Suprapubic skin (tissue), 4 donors: ENCODE measurements around the gene NDUFAF5. TPM values are rescaled to one million over a fixed set of nuclear protein-coding genes. Genes with fewer than 3 reads are reported as not detected.

Experiments used
- DNase-seq, 2 donors: peaks; one replicate each; pipeline ENCODE4 v3.0.0-alpha.2; 2019; ENCODE audit warnings: low spot score in 2 of 2
- H3K27ac ChIP-seq: fragments of 200-600 bp; sonication (generic); one replicate; pipeline ENCODE4 v1.5.1; 2019
- H3K27me3 ChIP-seq: fragments of 200-600 bp; sonication (generic); one replicate; pipeline ENCODE4 v1.5.1; 2019
- H3K36me3 ChIP-seq: fragments of 200-600 bp; sonication (generic); one replicate; pipeline ENCODE4 v1.5.1; 2019
- H3K4me1 ChIP-seq: fragments of 200-600 bp; sonication (generic); one replicate; pipeline ENCODE4 v1.5.1; 2019
- H3K4me3 ChIP-seq: fragments of 200-600 bp; sonication (generic); one replicate; pipeline ENCODE4 v1.5.1; 2019; ENCODE audit warnings: mild to moderate bottlenecking
- H3K9me3 ChIP-seq: fragments of 200-600 bp; sonication (generic); one replicate; pipeline ENCODE4 v1.5.1; 2019
- CTCF ChIP-seq, 2 donors: fragments of 200-600 bp in 1 of 2; fragments of 450-650 bp in 1 of 2; sonication (generic) in 1 of 2; IDR thresholded peaks; one replicate each; pipeline ENCODE4 v1.5.1; 2016 to 2019; ENCODE audit warnings: antibody characterized with exemption in 2 of 2, mild to moderate bottlenecking in 1 of 2, moderate library complexity in 1 of 2
- EP300 ChIP-seq: sonication (generic); formaldehyde crosslinking; IDR thresholded peaks from one replicate; pipeline ENCODE4 v1.6.1; 2017; ENCODE audit warnings: antibody characterized with exemption
- POLR2A ChIP-seq, 2 donors: fragments of 450-650 bp; IDR thresholded peaks; one replicate each; pipeline ENCODE4 v1.6.1; 2017; ENCODE audit warnings: antibody characterized with exemption in 2 of 2, mild to moderate bottlenecking in 2 of 2, moderate library complexity in 2 of 2
- POLR2AphosphoS5 ChIP-seq, 3 donors: sonication (generic); formaldehyde crosslinking; IDR thresholded peaks; one replicate each; pipeline ENCODE4 v1.6.1; 2017; ENCODE audit warnings: antibody characterized with exemption in 3 of 3
- WGBS: methylation state at CpG from one replicate; pipeline ENCODE4 v1.1.5; 2018; 5-methylcytosine and 5-hydroxymethylcytosine counted together
- total RNA-seq, 4 donors: library from RNA; depleted of rRNA; stranded (reverse); fragments of >200 nt; gene quantifications; one replicate each; pipeline ENCODE4 v1.1.0, GENCODE V29; 2016

The NDUFAF5 gene
- total RNA-seq, 4 donors from 2014 or later: 5.3 to 47.9 (median 20.1) TPM

- no peaks in the 10 kb centered on the region for H3K27me3 ChIP-seq
- peaks cover 12% of the 10 kb centered on the region for H3K4me1 ChIP-seq
- TF ChIP-seq POLR2AphosphoS5 (IDR thresholded peaks at IDR 0.05): no peak
- TF ChIP-seq CTCF (IDR thresholded peaks at IDR 0.05): no peak
- TF ChIP-seq POLR2A (IDR thresholded peaks at IDR 0.05): no peak
- no peak for TF ChIP-seq EP300
- H3K27ac ChIP-seq: no peak overlapping the region
- 70% methylated on average over 3 of the region's 4 CpGs for WGBS
- DNase-seq: no peak
- H3K4me3 ChIP-seq: no peak overlapping the region
- no peaks in the 10 kb centered on the region for H3K36me3 ChIP-seq
- no peaks in the 10 kb centered on the region for H3K9me3 ChIP-seq
Observed at GRCh38 chr20:13870170-13870748, 85.4 kb downstream of the NDUFAF5 start.

Other genes starting within 250 kb of the NDUFAF5 start
- 10 to 100 TPM in 2 of 4 donors, 1 to 10 TPM in 2; 8.2 to 25.6 (median 9.9) TPM for gene TASP1, start 146.1 kb upstream of the NDUFAF5 start, total RNA-seq
- 10 to 100 TPM in 3 of 4 donors, 1 to 10 TPM in 1; 9.0 to 20.4 (median 10.9) TPM for gene ESF1, start 109 bp upstream of the NDUFAF5 start, total RNA-seq
- gene SEL1L2, start 205.6 kb downstream of the NDUFAF5 start, total RNA-seq: not detected
- gene MACROD2, start 210.5 kb downstream of the NDUFAF5 start, total RNA-seq: 10 to 100 TPM; 12.6 to 60.3 (median 18.9) TPM